Osteoblast (primary cell): ENCODE measurements around the gene AR. TPM values are rescaled to one million over a fixed set of nuclear protein-coding genes. Genes with fewer than 3 reads are reported as not detected.

Experiments
- DNase-seq: peaks from one replicate; pipeline ENCODE4 v3.0.0; 2011; ENCODE audit warnings: low spot score, mixed read lengths; ENCODE audit not compliant: insufficient read length; ENCODE audit errors: missing footprints
- H2AFZ ChIP-seq: 2 replicates; pipeline ENCODE4 v1.6.0; 2011; ENCODE audit warnings: mild to moderate bottlenecking, low read length
- H3K27ac ChIP-seq: 2 replicates; pipeline ENCODE4 v1.5.1; 2011; ENCODE audit warnings: mild to moderate bottlenecking, low read depth, low read length, moderate library complexity
- H3K27me3 ChIP-seq: 2 replicates; pipeline ENCODE4 v1.6.0; 2012; ENCODE audit warnings: mild to moderate bottlenecking, control low read depth, inconsistent platforms, low read length, moderate library complexity; ENCODE audit not compliant: insufficient read depth
- H3K36me3 ChIP-seq: 2 replicates; pipeline ENCODE4 v1.5.1; 2011; ENCODE audit warnings: mild to moderate bottlenecking, low read length, control low read depth, moderate library complexity; ENCODE audit not compliant: insufficient read depth
- H3K4me1 ChIP-seq: 2 replicates; pipeline ENCODE4 v1.5.1; 2011; ENCODE audit warnings: mild to moderate bottlenecking, low read length, control low read depth, moderate library complexity; ENCODE audit not compliant: insufficient read depth
- H3K4me2 ChIP-seq: 2 replicates; pipeline ENCODE4 v1.6.0; 2011; ENCODE audit warnings: mild to moderate bottlenecking, low read length; ENCODE audit not compliant: insufficient read depth
- H3K4me3 ChIP-seq: fragments of 200-600 bp; sonication (generic); 3 replicates; pipeline ENCODE4 v1.5.1; 2012; ENCODE audit warnings: mild to moderate bottlenecking, low read length, inconsistent platforms; ENCODE audit not compliant: insufficient read depth
- H3K79me2 ChIP-seq: 2 replicates; pipeline ENCODE4 v1.6.0; 2012; ENCODE audit warnings: mild to moderate bottlenecking, low read length, control low read depth, inconsistent platforms; ENCODE audit not compliant: insufficient read depth
- H3K9me3 ChIP-seq: 2 replicates; pipeline ENCODE4 v1.5.1; 2011; ENCODE audit warnings: low read depth, low read length, control low read depth
- H4K20me1 ChIP-seq: 2 replicates; pipeline ENCODE4 v1.6.0; 2012; ENCODE audit warnings: mild to moderate bottlenecking, low read length, control low read depth; ENCODE audit not compliant: insufficient read depth
- CTCF ChIP-seq: IDR thresholded peaks from 2 replicates; pipeline ENCODE4 v1.5.1; 2011; ENCODE audit warnings: mild to moderate bottlenecking, low read depth, low read length, moderate library complexity; ENCODE audit errors: extremely low read depth
- total RNA-seq: library from RNA; depleted of rRNA; stranded (reverse); fragments of >200 nt; gene quantifications from 2 replicates; pipeline ENCODE4 v1.2.3, GENCODE V29; 2012

The AR gene
- total RNA-seq, result 4.1 and 4.7 TPM in 2 replicates

DNA sequence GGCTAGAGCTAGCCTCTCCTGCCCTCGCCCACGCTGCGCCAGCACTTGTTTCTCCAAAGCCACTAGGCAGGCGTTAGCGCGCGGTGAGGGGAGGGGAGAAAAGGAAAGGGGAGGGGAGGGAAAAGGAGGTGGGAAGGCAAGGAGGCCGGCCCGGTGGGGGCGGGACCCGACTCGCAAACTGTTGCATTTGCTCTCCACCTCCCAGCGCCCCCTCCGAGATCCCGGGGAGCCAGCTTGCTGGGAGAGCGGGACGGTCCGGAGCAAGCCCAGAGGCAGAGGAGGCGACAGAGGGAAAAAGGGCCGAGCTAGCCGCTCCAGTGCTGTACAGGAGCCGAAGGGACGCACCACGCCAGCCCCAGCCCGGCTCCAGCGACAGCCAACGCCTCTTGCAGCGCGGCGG, at the start of gene AR:
TSS of gene AR (plus strand) at position 204 of the 400 bp plus-strand sequence. CDS start 1,126 bp downstream, outside the sequence.
- Histone ChIP-seq H3K27me3 (peaks cover 26% of the 10 kb centered on the region), H3K9me3 (no peaks in the 10 kb centered on the region), H3K79me2 (no peaks in the 10 kb centered on the region), H3K4me3 (peak within 1 kb of the TSS; percentile 48), H3K4me2 (peak within 1 kb of the TSS; percentile 28), H4K20me1 (no peaks in the 10 kb centered on the region), H3K4me1 (no peaks in the 10 kb centered on the region), H2AFZ (no peak within 1 kb of the TSS), H3K36me3 (no peaks in the 10 kb centered on the region), H3K27ac (no peak within 1 kb of the TSS)
- no peak for TF ChIP-seq CTCF
- peak; percentile 79 for DNase-seq

GRCh38 chrX:67500617-67501016, 43.2 kb upstream of the AR start:
- Histone ChIP-seq H3K27me3 (no peaks in the 10 kb centered on the region), H3K4me2 (no peak overlapping the region), H2AFZ (no peak overlapping the region), H3K4me3 (no peak overlapping the region), H3K4me1 (no peaks in the 10 kb centered on the region), H3K36me3 (no peaks in the 10 kb centered on the region), H3K79me2 (no peaks in the 10 kb centered on the region), H3K9me3 (no peaks in the 10 kb centered on the region), H4K20me1 (no peaks in the 10 kb centered on the region), H3K27ac (no peak overlapping the region)
- DNase-seq, result no peak
- TF ChIP-seq CTCF, result no peak

DNA sequence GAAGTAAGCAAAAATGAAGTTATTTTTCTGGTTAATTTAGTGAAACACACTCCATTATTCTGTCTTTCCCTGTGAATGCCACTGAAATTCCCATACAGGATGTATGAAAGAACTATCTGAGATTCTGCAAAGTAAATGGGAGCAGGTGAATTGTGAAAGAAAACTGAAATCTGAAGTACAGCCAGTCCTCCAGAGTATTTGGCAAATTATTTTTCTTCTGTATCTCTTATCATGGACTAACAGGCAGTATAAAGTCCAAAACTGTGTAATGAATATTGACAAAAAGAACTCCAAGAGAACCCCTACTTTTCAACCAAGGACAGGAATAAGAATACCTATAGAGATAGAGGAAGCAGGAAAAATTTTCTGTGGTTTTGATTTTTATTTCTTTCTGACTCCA, 40.8 kb upstream of the AR start:
- H3K4me1 ChIP-seq, result no peaks in the 10 kb centered on the region
- no peaks in the 10 kb centered on the region for H3K79me2 ChIP-seq
- no peaks in the 10 kb centered on the region for H3K9me3 ChIP-seq
- TF ChIP-seq CTCF, result no peak
- no peak overlapping the region for H3K4me3 ChIP-seq
- H3K36me3 ChIP-seq, result no peaks in the 10 kb centered on the region
- no peak overlapping the region for H3K4me2 ChIP-seq
- no peak overlapping the region for H3K27ac ChIP-seq
- H3K27me3 ChIP-seq, result no peaks in the 10 kb centered on the region
- no peak overlapping the region for H2AFZ ChIP-seq
- no peak for DNase-seq
- H4K20me1 ChIP-seq, result no peaks in the 10 kb centered on the region

DNA sequence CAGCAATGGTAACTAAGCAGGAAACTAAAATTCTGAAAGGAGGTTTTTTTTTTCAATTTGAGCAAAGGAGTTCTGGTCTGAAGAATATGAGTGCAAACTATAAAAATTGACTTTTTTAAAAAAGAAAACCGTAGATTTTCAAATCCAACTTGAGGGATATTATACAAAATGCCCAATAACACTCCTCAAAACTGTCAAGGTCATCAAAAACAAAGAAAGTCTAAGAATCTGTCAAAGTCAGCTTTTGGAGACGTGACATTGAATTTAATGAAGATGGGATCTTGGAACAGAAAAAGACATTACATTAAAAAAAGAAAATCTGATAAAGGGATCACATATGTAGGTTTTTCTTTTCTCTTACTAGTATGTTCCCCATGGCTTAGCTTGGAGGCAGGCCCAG, 40.4 kb upstream of the AR start:
- no peak overlapping the region for H2AFZ ChIP-seq

More for the DNA sequence above, 40.4 kb upstream of the AR start:
- Histone ChIP-seq H4K20me1 (no peaks in the 10 kb centered on the region), H3K79me2 (no peaks in the 10 kb centered on the region), H3K4me2 (no peak overlapping the region), H3K4me1 (no peaks in the 10 kb centered on the region), H3K4me3 (no peak overlapping the region), H3K9me3 (no peaks in the 10 kb centered on the region), H3K27me3 (no peaks in the 10 kb centered on the region), H3K36me3 (no peaks in the 10 kb centered on the region), H3K27ac (no peak overlapping the region)
- no peak for TF ChIP-seq CTCF
- no peak for DNase-seq
